K562 (cell line): ENCODE measurements around the gene CNTF.

ENCODE experiments used
- ARID4B ChIP-seq: sonication (generic); formaldehyde crosslinking; IDR thresholded peaks from 2 replicates; pipeline ENCODE4 v1.8.0; 2022; ENCODE audit warnings: mild to moderate bottlenecking, missing genetic modification reagents
- CTCF ChIP-seq, 3 experiments: IDR thresholded peaks in 2 of 3; conservative IDR thresholded peaks in 1 of 3; 2 replicates each; pipeline ENCODE4 v1.5.1; 2011 to 2012; ENCODE audit warnings: low read length in 3 of 3, mild to moderate bottlenecking in 3 of 3, control low read depth in 2 of 3, improper control_type of control experiment in 1 of 3, inconsistent platforms in 1 of 3, low read depth in 1 of 3, mixed read lengths in 1 of 3, moderate library complexity in 1 of 3; ENCODE audit not compliant: insufficient read depth in 2 of 3
- MECOM ChIP-seq: fragments of 250-450 bp; sonication (Bioruptor Pico); IDR thresholded peaks from 2 replicates; pipeline ENCODE4 v1.8.0; 2022; ENCODE audit warnings: inconsistent platforms
- POLR2A ChIP-seq: fragments of 450-650 bp; conservative IDR thresholded peaks from 2 replicates; pipeline ENCODE4 v1.6.1; 2016
- ZC3H4 ChIP-seq: sonication (generic); formaldehyde crosslinking; IDR thresholded peaks from 2 replicates; pipeline ENCODE4 v1.9.0; 2021; ENCODE audit warnings: missing genetic modification reagents, borderline replicate concordance

GRCh38 chr11:58615559-58615958, 6.9 kb upstream of the CNTF start:
- TF ChIP-seq MECOM (CRISPR knock-in tag) = no peak
- TF ChIP-seq POLR2A = no peak
- no peak for TF ChIP-seq ZC3H4 (CRISPR knock-in tag)
- TF ChIP-seq CTCF (IDR thresholded peaks at IDR 0.05 in 2 of 3, conservative IDR thresholded peaks at IDR 0.05 in 1 of 3; ENCODE audit: insufficient read depth in 2 of 3, low read depth in 1 of 3, low read length in 3 of 3) = no peak
- TF ChIP-seq ARID4B (CRISPR knock-in tag) = no peak
